Measurements from ENCODE around the gene TCF21. TPM values are rescaled to one million over a fixed set of nuclear protein-coding genes. Genes with fewer than 3 reads are reported as not detected.

The TCF21 gene
- total RNA-seq, 1 donor from 2014 or later = 0.04 TPM

DNA sequence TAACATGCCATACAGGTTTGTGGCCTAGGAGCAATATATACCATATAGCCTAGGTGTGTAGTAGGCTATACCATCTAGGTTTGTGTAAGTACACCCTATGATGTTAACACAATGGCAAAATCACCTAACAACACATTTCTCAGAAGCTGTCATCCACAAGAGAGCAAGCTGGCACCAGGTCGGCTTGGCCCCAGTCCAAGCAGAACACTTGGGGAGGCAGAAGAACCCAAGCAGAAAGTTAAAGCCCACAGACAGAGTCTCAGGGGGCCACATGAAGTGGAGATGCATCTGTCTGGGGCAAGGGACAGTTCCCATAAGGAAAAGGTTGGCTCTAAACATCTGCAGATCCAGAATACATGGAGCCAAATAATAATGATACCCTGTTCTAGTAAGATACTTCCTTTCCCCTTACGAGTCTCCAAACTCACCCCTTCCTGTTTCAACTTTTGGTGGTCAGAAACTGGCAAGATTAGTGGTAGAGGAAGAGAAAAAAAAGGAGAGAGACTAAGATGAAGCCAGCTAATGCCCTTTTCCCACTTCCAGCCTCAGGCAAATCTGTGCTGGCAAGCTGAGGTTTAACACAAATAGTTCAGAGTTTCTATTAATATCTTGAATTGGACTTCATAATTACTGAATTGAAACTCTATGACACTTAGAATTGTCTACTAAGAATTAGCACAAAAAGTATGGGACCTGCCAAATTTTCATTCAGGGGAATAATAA, 29.5 kb downstream of the TCF21 start:
- no peaks in the 10 kb centered on the region for H3K36me3 ChIP-seq
- H3K4me2 ChIP-seq = no peak overlapping the region
- no peaks in the 10 kb centered on the region for H3K27me3 Mint-ChIP-seq (ENCODE audit: insufficient read depth, low read depth)
- TF ChIP-seq EZH2phosphoT487 (IDR thresholded peaks at IDR 0.05) (no peak), EZH2 (IDR thresholded peaks at IDR 0.05) (no peak)
- TF ChIP-seq, protein P1, sequence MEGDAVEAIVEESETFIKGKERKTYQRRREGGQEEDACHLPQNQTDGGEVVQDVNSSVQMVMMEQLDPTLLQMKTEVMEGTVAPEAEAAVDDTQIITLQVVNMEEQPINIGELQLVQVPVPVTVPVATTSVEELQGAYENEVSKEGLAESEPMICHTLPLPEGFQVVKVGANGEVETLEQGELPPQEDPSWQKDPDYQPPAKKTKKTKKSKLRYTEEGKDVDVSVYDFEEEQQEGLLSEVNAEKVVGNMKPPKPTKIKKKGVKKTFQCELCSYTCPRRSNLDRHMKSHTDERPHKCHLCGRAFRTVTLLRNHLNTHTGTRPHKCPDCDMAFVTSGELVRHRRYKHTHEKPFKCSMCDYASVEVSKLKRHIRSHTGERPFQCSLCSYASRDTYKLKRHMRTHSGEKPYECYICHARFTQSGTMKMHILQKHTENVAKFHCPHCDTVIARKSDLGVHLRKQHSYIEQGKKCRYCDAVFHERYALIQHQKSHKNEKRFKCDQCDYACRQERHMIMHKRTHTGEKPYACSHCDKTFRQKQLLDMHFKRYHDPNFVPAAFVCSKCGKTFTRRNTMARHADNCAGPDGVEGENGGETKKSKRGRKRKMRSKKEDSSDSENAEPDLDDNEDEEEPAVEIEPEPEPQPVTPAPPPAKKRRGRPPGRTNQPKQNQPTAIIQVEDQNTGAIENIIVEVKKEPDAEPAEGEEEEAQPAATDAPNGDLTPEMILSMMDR (IDR thresholded peaks at IDR 0.05) = no peak
- no peak overlapping the region for H3K4me3 Mint-ChIP-seq
- H3F3A ChIP-seq (ENCODE audit: low read depth) = peaks cover 12% of the 10 kb centered on the region
- H3K4me3 ChIP-seq = no peak overlapping the region
- peaks cover 7% of the 10 kb centered on the region for H3K4me1 Mint-ChIP-seq
- no peak overlapping the region for H3K27ac ChIP-seq
- H3K36me3 Mint-ChIP-seq = no peaks in the 10 kb centered on the region
- no peak overlapping the region for H3K27ac Mint-ChIP-seq
- no peak for DNase-seq (ENCODE audit: low spot score)
- H3K4me1 ChIP-seq = peaks cover 13% of the 10 kb centered on the region
- H2AFZ ChIP-seq (replicated peaks) = no peak overlapping the region
- no peaks in the 10 kb centered on the region for H3K27me3 ChIP-seq
- H3K9me3 Mint-ChIP-seq = peaks cover 4% of the 10 kb centered on the region
- H3K9me3 ChIP-seq (ENCODE audit: low read depth) = no peaks in the 10 kb centered on the region
- H3K79me2 ChIP-seq (ENCODE audit: low read depth) = no peaks in the 10 kb centered on the region
- H3K9ac ChIP-seq = no peak overlapping the region
- no peaks in the 10 kb centered on the region for H4K20me1 ChIP-seq (ENCODE audit: low read depth)

DNA sequence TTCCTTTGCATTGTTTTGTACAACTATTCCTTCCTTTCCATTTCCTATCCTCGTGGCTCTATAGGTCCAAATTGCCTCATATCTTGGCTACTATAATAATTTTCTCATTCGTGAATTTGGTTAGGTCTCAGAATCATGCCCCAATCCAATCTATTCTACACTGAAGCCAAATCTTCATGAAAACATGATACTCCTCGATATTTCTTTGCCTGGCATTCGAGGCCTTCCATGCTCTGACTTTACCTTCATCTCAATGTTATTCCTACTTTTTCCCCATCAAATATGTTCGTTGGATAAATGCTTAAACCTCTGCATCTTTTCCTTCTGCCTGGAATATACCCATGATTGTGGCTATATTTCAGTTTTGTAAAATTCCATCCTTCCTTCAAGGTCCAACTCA, 30.4 kb downstream of the TCF21 start:
- Histone ChIP-seq H3K79me2 (ENCODE audit: low read depth) (no peaks in the 10 kb centered on the region), H3K27me3 (no peaks in the 10 kb centered on the region), H3K27ac (no peak overlapping the region), H3K36me3 (no peaks in the 10 kb centered on the region), H3K9ac (no peak overlapping the region), H3F3A (ENCODE audit: low read depth) (peaks cover 12% of the 10 kb centered on the region), H2AFZ (replicated peaks) (no peak overlapping the region), H4K20me1 (ENCODE audit: low read depth) (no peaks in the 10 kb centered on the region), H3K4me2 (no peak overlapping the region), H3K4me1 (peaks cover 16% of the 10 kb centered on the region), H3K4me3 (no peak overlapping the region), H3K9me3 (ENCODE audit: low read depth) (no peaks in the 10 kb centered on the region)
- no peak overlapping the region for H3K27ac Mint-ChIP-seq
- TF ChIP-seq EZH2phosphoT487 (IDR thresholded peaks at IDR 0.05) (no peak), EZH2 (IDR thresholded peaks at IDR 0.05) (no peak)
- TF ChIP-seq, protein P1 (IDR thresholded peaks at IDR 0.05) = no peak
- DNase-seq (ENCODE audit: low spot score) = no peak
- H3K27me3 Mint-ChIP-seq (ENCODE audit: insufficient read depth, low read depth) = no peaks in the 10 kb centered on the region
- H3K4me3 Mint-ChIP-seq = no peak overlapping the region
- H3K9me3 Mint-ChIP-seq = no peaks in the 10 kb centered on the region
- H3K36me3 Mint-ChIP-seq = no peaks in the 10 kb centered on the region
- peaks cover 11% of the 10 kb centered on the region for H3K4me1 Mint-ChIP-seq

DNA sequence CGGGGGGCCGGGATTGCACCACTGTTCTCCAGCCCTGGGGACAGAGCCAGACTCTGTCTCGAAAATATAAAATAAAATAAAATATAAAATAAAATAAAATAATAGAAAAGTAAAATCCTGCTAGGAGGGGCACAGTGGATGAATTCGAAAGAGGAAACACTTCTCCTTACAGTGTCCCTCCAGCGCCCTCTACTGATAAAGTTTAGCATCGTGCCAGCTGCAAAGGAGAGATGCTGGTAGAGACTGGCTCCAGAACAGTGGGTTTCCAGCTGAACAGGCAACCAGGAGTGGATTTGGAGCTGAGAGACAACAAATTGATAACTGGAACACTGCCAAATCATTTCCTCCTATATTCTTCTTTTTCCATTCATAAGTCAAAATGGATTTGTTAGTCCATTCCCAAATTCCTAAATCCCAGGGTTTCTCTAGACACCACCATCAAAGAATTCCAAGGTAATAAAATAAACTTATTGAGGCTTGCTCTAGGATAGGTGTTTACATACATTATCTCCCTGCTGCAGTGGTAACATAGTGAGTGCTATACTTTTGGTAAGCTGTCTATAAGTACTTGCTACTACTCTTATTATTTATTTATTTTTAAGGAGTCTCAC, 32.4 kb downstream of the TCF21 start:
- H3K4me3 ChIP-seq = no peak overlapping the region
- H3K36me3 Mint-ChIP-seq = no peaks in the 10 kb centered on the region
- H3K4me1 ChIP-seq = peaks cover 17% of the 10 kb centered on the region
- H2AFZ ChIP-seq (replicated peaks) = no peak overlapping the region
- peaks cover 11% of the 10 kb centered on the region for H3K4me1 Mint-ChIP-seq
- no peak overlapping the region for H3K4me2 ChIP-seq
- no peaks in the 10 kb centered on the region for H3K79me2 ChIP-seq (ENCODE audit: low read depth)
- no peak overlapping the region for H3K27ac ChIP-seq
- H3K4me3 Mint-ChIP-seq = no peak overlapping the region
- no peak overlapping the region for H3K9ac ChIP-seq
- no peak overlapping the region for H3K27ac Mint-ChIP-seq
- no peak for TF ChIP-seq EZH2phosphoT487 (IDR thresholded peaks at IDR 0.05)
- TF ChIP-seq, protein P1 (IDR thresholded peaks at IDR 0.05) = peak; percentile 81
- H3K27me3 Mint-ChIP-seq (ENCODE audit: insufficient read depth, low read depth) = peaks cover under 1% of the 10 kb centered on the region
- no peaks in the 10 kb centered on the region for H4K20me1 ChIP-seq (ENCODE audit: low read depth)
- no peaks in the 10 kb centered on the region for H3K9me3 ChIP-seq (ENCODE audit: low read depth)
- H3K9me3 Mint-ChIP-seq = no peaks in the 10 kb centered on the region
- peak; percentile 89 for DNase-seq (ENCODE audit: low spot score)
- H3K27me3 ChIP-seq = no peaks in the 10 kb centered on the region
- peaks cover 12% of the 10 kb centered on the region for H3F3A ChIP-seq (ENCODE audit: low read depth)
- no peaks in the 10 kb centered on the region for H3K36me3 ChIP-seq

Measured in neural progenitor cell (in vitro differentiated cells).